ENCODE data around the gene TLE2. TPM values are rescaled to one million over a fixed set of nuclear protein-coding genes. Genes with fewer than 3 reads are reported as not detected.

Gene TLE2
- total and polyA plus RNA-seq, 9 of the 15 experiments (the other 6 are each of a cell fraction or from before 2014, with no cell fraction given) = 0.35 to 13.1 (median 6.2) TPM

DNA sequence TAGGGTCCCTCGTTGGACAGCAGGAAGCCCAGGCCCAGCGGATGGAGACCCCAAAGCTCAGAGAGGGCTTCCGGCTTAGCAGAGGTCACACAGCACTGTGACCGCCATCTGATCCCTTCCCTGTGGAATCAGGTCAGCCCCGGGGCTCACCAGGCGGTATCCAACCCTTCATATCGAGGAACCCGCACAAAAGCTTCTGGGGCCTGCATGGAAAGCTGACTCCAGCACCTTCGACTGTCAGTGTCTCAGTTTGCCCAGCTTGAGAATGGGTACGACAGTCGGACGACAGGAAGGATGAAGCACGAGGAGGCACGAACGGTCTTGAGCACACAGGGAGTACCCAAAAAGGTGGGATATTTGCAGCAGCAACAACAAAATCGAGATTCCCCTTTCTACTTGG is 30.6 kb upstream of the TLE2 start:
- CTCF ChIA-PET (ENCODE audit: low intra/inter-chr PET ratio) = no interaction called here
- Histone ChIP-seq H3K27me3 (ENCODE audit: control insufficient read depth in 2 of 2, insufficient read depth in 2 of 2, low read length in 2 of 2) (no peaks in the 10 kb centered on the region), H3K27ac (ENCODE audit: extremely low read depth, low read depth, low read length) (no peak overlapping the region; the same call in 2 of the 3 replicates), H3K79me2 (ENCODE audit: control insufficient read depth, insufficient read depth, low read length) (peaks cover 42% of the 10 kb centered on the region), H3K9ac (ENCODE audit: insufficient read depth in 1 of 2, low read depth in 2 of 2, low read length in 2 of 2) (peak overlapping the region in 1 of 2 experiments; percentile 68; a peak in 1 of 4 replicates), H3K4me2 (ENCODE audit: insufficient read depth, low read length) (peak overlapping the region; percentile 17; the same call in 1 of the 2 replicates), H3K4me3 (no peak overlapping the region), H3K4me1 (replicated peaks in 1 of 2; ENCODE audit: control insufficient read depth in 2 of 2, insufficient read depth in 2 of 2, low read length in 2 of 2) (peaks cover 30 to 61% of the 10 kb centered on the region in 2 experiments), H4K20me1 (replicated peaks; ENCODE audit: control insufficient read depth, insufficient read depth, low read length) (0 out of 2 replicates have a peak, but pooled peaks cover under 1% of the 10 kb centered on the region), H3K36me3 (ENCODE audit: control insufficient read depth, insufficient read depth, low read length) (peaks cover 63% of the 10 kb centered on the region), H3K9me3 (replicated peaks; ENCODE audit: control insufficient read depth, insufficient read depth, low read depth, low read length) (no peaks in the 10 kb centered on the region), H2AFZ (ENCODE audit: low read depth, low read length) (no peak overlapping the region), H3K9me1 (ENCODE audit: control insufficient read depth, insufficient read depth, low read length) (no peaks in the 10 kb centered on the region)
- FAIRE-seq (no peak), DNase-seq (ENCODE audit: extremely low read depth in 1 of 4, low spot score in 3 of 4) (no peak), ATAC-seq (no peak)
- POLR2A ChIA-PET = interaction anchor here (0.7 kb wide), 1 partner anchor 24 kb away, joined by 6 read pairs; no protein-coding TSS in a partner anchor
- intact Hi-C loops (cut with micrococcal nuclease) = no loop called here
- WGBS (ENCODE audit: insufficient coverage, low coverage, missing lambda C conversion rate) = 95% methylated on average over 16 of the region's 16 CpGs
- in situ Hi-C loops (cut with MboI) = no loop called here
- TSS peak; percentile 64 for BruUV-seq (replicated peaks)
- TF ChIP-seq RHOXF2B (CRISPR knock-in tag; conservative IDR thresholded peaks at IDR 0.05) (no peak), CAMTA2 (CRISPR knock-in tag; conservative IDR thresholded peaks at IDR 0.05) (no peak), KLF16 (IDR thresholded peaks at IDR 0.05) (no peak), DACH1 (IDR thresholded peaks at IDR 0.05; ENCODE audit: partially characterized antibody) (no peak), HDAC2 (IDR thresholded peaks at IDR 0.05) (peak; percentile 88), ZFP36 (IDR thresholded peaks at IDR 0.05; ENCODE audit: low read depth, low read length, partially characterized antibody) (peak; percentile 78), PTBP1 (IDR thresholded peaks at IDR 0.05; ENCODE audit: low read depth, low read length) (peak; percentile 87; the same call in 1 of the 2 replicates), BACH1 (tag; IDR thresholded peaks at IDR 0.05) (no peak), ZNF175 (CRISPR knock-in tag; IDR thresholded peaks at IDR 0.05; ENCODE audit: low read depth) (no peak), POLR3G (IDR thresholded peaks at IDR 0.05; ENCODE audit: extremely low read depth, insufficient read length, insufficient replicate concordance) (no peak), RBM25 (IDR thresholded peaks at IDR 0.05; ENCODE audit: low read depth, low read length, severe bottlenecking) (peak; percentile 91), TBL1XR1 (IDR thresholded peaks at IDR 0.05; ENCODE audit: low read length in 2 of 2) (no peak)
- TF ChIP-seq, protein P1, sequence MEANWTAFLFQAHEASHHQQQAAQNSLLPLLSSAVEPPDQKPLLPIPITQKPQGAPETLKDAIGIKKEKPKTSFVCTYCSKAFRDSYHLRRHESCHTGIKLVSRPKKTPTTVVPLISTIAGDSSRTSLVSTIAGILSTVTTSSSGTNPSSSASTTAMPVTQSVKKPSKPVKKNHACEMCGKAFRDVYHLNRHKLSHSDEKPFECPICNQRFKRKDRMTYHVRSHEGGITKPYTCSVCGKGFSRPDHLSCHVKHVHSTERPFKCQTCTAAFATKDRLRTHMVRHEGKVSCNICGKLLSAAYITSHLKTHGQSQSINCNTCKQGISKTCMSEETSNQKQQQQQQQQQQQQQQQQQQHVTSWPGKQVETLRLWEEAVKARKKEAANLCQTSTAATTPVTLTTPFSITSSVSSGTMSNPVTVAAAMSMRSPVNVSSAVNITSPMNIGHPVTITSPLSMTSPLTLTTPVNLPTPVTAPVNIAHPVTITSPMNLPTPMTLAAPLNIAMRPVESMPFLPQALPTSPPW (CRISPR knock-in tag; IDR thresholded peaks at IDR 0.05) = no peak
- TF ChIP-seq, protein P2, sequence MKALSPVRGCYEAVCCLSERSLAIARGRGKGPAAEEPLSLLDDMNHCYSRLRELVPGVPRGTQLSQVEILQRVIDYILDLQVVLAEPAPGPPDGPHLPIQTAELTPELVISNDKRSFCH (CRISPR knock-in tag; IDR thresholded peaks at IDR 0.05) = no peak
- TF ChIP-seq, protein P2 (tag; IDR thresholded peaks at IDR 0.05) = no peak
- TF ChIP-seq, protein P3, sequence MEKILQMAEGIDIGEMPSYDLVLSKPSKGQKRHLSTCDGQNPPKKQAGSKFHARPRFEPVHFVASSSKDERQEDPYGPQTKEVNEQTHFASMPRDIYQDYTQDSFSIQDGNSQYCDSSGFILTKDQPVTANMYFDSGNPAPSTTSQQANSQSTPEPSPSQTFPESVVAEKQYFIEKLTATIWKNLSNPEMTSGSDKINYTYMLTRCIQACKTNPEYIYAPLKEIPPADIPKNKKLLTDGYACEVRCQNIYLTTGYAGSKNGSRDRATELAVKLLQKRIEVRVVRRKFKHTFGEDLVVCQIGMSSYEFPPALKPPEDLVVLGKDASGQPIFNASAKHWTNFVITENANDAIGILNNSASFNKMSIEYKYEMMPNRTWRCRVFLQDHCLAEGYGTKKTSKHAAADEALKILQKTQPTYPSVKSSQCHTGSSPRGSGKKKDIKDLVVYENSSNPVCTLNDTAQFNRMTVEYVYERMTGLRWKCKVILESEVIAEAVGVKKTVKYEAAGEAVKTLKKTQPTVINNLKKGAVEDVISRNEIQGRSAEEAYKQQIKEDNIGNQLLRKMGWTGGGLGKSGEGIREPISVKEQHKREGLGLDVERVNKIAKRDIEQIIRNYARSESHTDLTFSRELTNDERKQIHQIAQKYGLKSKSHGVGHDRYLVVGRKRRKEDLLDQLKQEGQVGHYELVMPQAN (IDR thresholded peaks at IDR 0.05; ENCODE audit: borderline replicate concordance) = no peak
- TF ChIP-seq, protein P4, sequence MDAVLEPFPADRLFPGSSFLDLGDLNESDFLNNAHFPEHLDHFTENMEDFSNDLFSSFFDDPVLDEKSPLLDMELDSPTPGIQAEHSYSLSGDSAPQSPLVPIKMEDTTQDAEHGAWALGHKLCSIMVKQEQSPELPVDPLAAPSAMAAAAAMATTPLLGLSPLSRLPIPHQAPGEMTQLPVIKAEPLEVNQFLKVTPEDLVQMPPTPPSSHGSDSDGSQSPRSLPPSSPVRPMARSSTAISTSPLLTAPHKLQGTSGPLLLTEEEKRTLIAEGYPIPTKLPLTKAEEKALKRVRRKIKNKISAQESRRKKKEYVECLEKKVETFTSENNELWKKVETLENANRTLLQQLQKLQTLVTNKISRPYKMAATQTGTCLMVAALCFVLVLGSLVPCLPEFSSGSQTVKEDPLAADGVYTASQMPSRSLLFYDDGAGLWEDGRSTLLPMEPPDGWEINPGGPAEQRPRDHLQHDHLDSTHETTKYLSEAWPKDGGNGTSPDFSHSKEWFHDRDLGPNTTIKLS (IDR thresholded peaks at IDR 0.05; ENCODE audit: borderline replicate concordance, low read depth) = no peak
- TF ChIP-seq, protein P5, sequence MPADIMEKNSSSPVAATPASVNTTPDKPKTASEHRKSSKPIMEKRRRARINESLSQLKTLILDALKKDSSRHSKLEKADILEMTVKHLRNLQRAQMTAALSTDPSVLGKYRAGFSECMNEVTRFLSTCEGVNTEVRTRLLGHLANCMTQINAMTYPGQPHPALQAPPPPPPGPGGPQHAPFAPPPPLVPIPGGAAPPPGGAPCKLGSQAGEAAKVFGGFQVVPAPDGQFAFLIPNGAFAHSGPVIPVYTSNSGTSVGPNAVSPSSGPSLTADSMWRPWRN (IDR thresholded peaks at IDR 0.05; ENCODE audit: low read depth) = no peak
